ENCODE measurements around the gene QPCTL. TPM values are rescaled to one million over a fixed set of nuclear protein-coding genes. Genes with fewer than 3 reads are reported as not detected.

Gene QPCTL
- total RNA-seq, 1 donor, result 15.6 TPM

- no peak for TF ChIP-seq CTCF (IDR thresholded peaks at IDR 0.05; ENCODE audit: extremely low read depth, low read depth, low read length)
Measured at GRCh38 chr19:45668342-45668871, 24.1 kb upstream of the QPCTL start.

GRCh38 chr19:45670670-45671453 lies 21.6 kb upstream of the QPCTL start:
- Histone ChIP-seq H2AFZ (ENCODE audit: low read length) (no peak overlapping the region), H4K20me1 (ENCODE audit: insufficient read depth, low read length) (no peaks in the 10 kb centered on the region), H3K4me2 (ENCODE audit: insufficient read depth, low read length) (no peak overlapping the region), H3K36me3 (ENCODE audit: insufficient read depth, low read length) (no peaks in the 10 kb centered on the region), H3K4me1 (ENCODE audit: insufficient read depth, low read length) (peaks cover 13% of the 10 kb centered on the region), H3K4me3 (ENCODE audit: insufficient read depth, low read length) (no peak overlapping the region), H3K9me3 (ENCODE audit: low read depth, low read length) (no peaks in the 10 kb centered on the region), H3K79me2 (ENCODE audit: insufficient read depth, low read length) (no peaks in the 10 kb centered on the region), H3K27me3 (ENCODE audit: insufficient read depth, low read length) (peaks cover 26% of the 10 kb centered on the region), H3K27ac (ENCODE audit: low read depth, low read length) (no peak overlapping the region)
- peak; percentile 91 for DNase-seq (ENCODE audit: insufficient read length, low spot score, missing footprints)
- TF ChIP-seq CTCF (IDR thresholded peaks at IDR 0.05; ENCODE audit: extremely low read depth, low read depth, low read length), result no peak

More at GRCh38 chr19:45668342-45668871, 24.1 kb upstream of the QPCTL start:
- H3K9me3 ChIP-seq (ENCODE audit: low read depth, low read length), result no peaks in the 10 kb centered on the region
- H3K27me3 ChIP-seq (ENCODE audit: insufficient read depth, low read length), result peaks cover 26% of the 10 kb centered on the region
- H3K4me3 ChIP-seq (ENCODE audit: insufficient read depth, low read length), result peak overlapping the region; percentile 65
- H3K36me3 ChIP-seq (ENCODE audit: insufficient read depth, low read length), result no peaks in the 10 kb centered on the region
- no peak overlapping the region for H3K27ac ChIP-seq (ENCODE audit: low read depth, low read length)
- peak; percentile 51 for DNase-seq (ENCODE audit: insufficient read length, low spot score, missing footprints)
- H3K4me1 ChIP-seq (ENCODE audit: insufficient read depth, low read length), result peaks cover 13% of the 10 kb centered on the region
- H3K4me2 ChIP-seq (ENCODE audit: insufficient read depth, low read length), result peak overlapping the region; percentile 90
- H4K20me1 ChIP-seq (ENCODE audit: insufficient read depth, low read length), result no peaks in the 10 kb centered on the region
- no peaks in the 10 kb centered on the region for H3K79me2 ChIP-seq (ENCODE audit: insufficient read depth, low read length)
- H2AFZ ChIP-seq (ENCODE audit: low read length), result peak overlapping the region; percentile 74

- H3K4me2 ChIP-seq (ENCODE audit: insufficient read depth, low read length), result no peak overlapping the region
- H4K20me1 ChIP-seq (ENCODE audit: insufficient read depth, low read length), result no peaks in the 10 kb centered on the region
- peaks cover 6% of the 10 kb centered on the region for H3K4me1 ChIP-seq (ENCODE audit: insufficient read depth, low read length)
- no peaks in the 10 kb centered on the region for H3K79me2 ChIP-seq (ENCODE audit: insufficient read depth, low read length)
- H3K36me3 ChIP-seq (ENCODE audit: insufficient read depth, low read length), result no peaks in the 10 kb centered on the region
- no peaks in the 10 kb centered on the region for H3K9me3 ChIP-seq (ENCODE audit: low read depth, low read length)
- no peak for DNase-seq (ENCODE audit: insufficient read length, low spot score, missing footprints)
- no peak overlapping the region for H3K27ac ChIP-seq (ENCODE audit: low read depth, low read length)
- peaks cover 24% of the 10 kb centered on the region for H3K27me3 ChIP-seq (ENCODE audit: insufficient read depth, low read length)
- no peak overlapping the region for H2AFZ ChIP-seq (ENCODE audit: low read length)
- no peak for TF ChIP-seq CTCF (IDR thresholded peaks at IDR 0.05; ENCODE audit: extremely low read depth, low read depth, low read length)
- no peak overlapping the region for H3K4me3 ChIP-seq (ENCODE audit: insufficient read depth, low read length)
Measured at GRCh38 chr19:45674946-45675345, 17.5 kb upstream of the QPCTL start.

- DNase-seq (ENCODE audit: insufficient read length, low spot score, missing footprints), result peak; percentile 72
- Histone ChIP-seq H3K9me3 (ENCODE audit: low read depth, low read length) (no peaks in the 10 kb centered on the region), H3K4me2 (ENCODE audit: insufficient read depth, low read length) (peak overlapping the region; percentile 53), H3K79me2 (ENCODE audit: insufficient read depth, low read length) (no peaks in the 10 kb centered on the region), H3K27me3 (ENCODE audit: insufficient read depth, low read length) (peaks cover 15% of the 10 kb centered on the region), H3K36me3 (ENCODE audit: insufficient read depth, low read length) (no peaks in the 10 kb centered on the region), H3K4me1 (ENCODE audit: insufficient read depth, low read length) (peaks cover 12% of the 10 kb centered on the region), H3K4me3 (ENCODE audit: insufficient read depth, low read length) (peak overlapping the region; percentile 19), H3K27ac (ENCODE audit: low read depth, low read length) (no peak overlapping the region), H4K20me1 (ENCODE audit: insufficient read depth, low read length) (no peaks in the 10 kb centered on the region), H2AFZ (ENCODE audit: low read length) (no peak overlapping the region)
- no peak for TF ChIP-seq CTCF (IDR thresholded peaks at IDR 0.05; ENCODE audit: extremely low read depth, low read depth, low read length)
Measured at GRCh38 chr19:45676851-45677263, 15.6 kb upstream of the QPCTL start.

Measured in osteoblast (primary cell).